H9 (cell line): ENCODE measurements around the gene TMEM97. TPM values are rescaled to one million over a fixed set of nuclear protein-coding genes. Genes with fewer than 3 reads are reported as not detected.

ENCODE experiments used
- DNase-seq: peaks from one replicate; pipeline ENCODE4 v3.0.0-alpha.2; 2017
- H2AFZ ChIP-seq: one replicate; pipeline ENCODE4 v1.6.1; 2013; ENCODE audit warnings: mild to moderate bottlenecking, low read length, control low read depth, moderate library complexity
- H2AK5ac ChIP-seq: 2 replicates; pipeline ENCODE4 v1.6.1; 2013; ENCODE audit warnings: low read length, control low read depth, mixed read lengths; ENCODE audit not compliant: insufficient read length
- H2BK120ac ChIP-seq: one replicate; pipeline ENCODE4 v1.6.1; 2013; ENCODE audit warnings: low read depth, mild to moderate bottlenecking, low read length, control low read depth, inconsistent platforms; ENCODE audit not compliant: poor library complexity, severe bottlenecking
- H2BK12ac ChIP-seq: 2 replicates; pipeline ENCODE4 v1.6.1; 2013; ENCODE audit warnings: low read length, control low read depth, mixed read lengths, low read depth; ENCODE audit not compliant: insufficient read length
- H2BK15ac ChIP-seq: 2 replicates; pipeline ENCODE4 v1.6.1; 2013; ENCODE audit warnings: low read depth, low read length, control low read depth
- H2BK20ac ChIP-seq: one replicate; pipeline ENCODE4 v1.6.1; 2013; ENCODE audit warnings: low read depth, mild to moderate bottlenecking, low read length, control low read depth, inconsistent platforms; ENCODE audit not compliant: poor library complexity, severe bottlenecking
- H2BK5ac ChIP-seq: 2 replicates; pipeline ENCODE4 v1.6.1; 2013; ENCODE audit warnings: low read length, control low read depth, mixed read lengths; ENCODE audit not compliant: insufficient read length
- H3K14ac ChIP-seq: 2 replicates; pipeline ENCODE4 v1.6.1; 2013; ENCODE audit warnings: low read length, control low read depth; ENCODE audit not compliant: insufficient read depth
- H3K18ac ChIP-seq: 2 replicates; pipeline ENCODE4 v1.6.1; 2013; ENCODE audit warnings: low read depth, mild to moderate bottlenecking, mixed read lengths, low read length, control low read depth; ENCODE audit not compliant: insufficient read length
- H3K23ac ChIP-seq: 2 replicates; pipeline ENCODE4 v1.6.1; 2013; ENCODE audit warnings: low read length, control low read depth, mixed read lengths, low read depth; ENCODE audit not compliant: insufficient read length
- H3K23me2 ChIP-seq: 2 replicates; pipeline ENCODE4 v1.6.1; 2013; ENCODE audit warnings: low read depth, mild to moderate bottlenecking, mixed read lengths, low read length, control low read depth; ENCODE audit not compliant: insufficient read length, poor library complexity, severe bottlenecking
- H3K27ac ChIP-seq: 2 replicates; pipeline ENCODE4 v1.5.1; 2013; ENCODE audit warnings: low read length, control low read depth, mixed read lengths, low read depth; ENCODE audit not compliant: insufficient read length
- H3K27me3 ChIP-seq: 2 replicates; pipeline ENCODE4 v1.6.1; 2013; ENCODE audit warnings: low read length, control low read depth, inconsistent platforms; ENCODE audit not compliant: insufficient read depth
- H3K4ac ChIP-seq: 2 replicates; pipeline ENCODE4 v1.6.1; 2013; ENCODE audit warnings: low read depth, mild to moderate bottlenecking, control low read depth, inconsistent platforms, low read length, moderate library complexity
- H3K4me1 ChIP-seq: 2 replicates; pipeline ENCODE4 v1.6.1; 2013; ENCODE audit warnings: low read length, control low read depth, inconsistent platforms; ENCODE audit not compliant: insufficient read depth
- H3K4me2 ChIP-seq: 2 replicates; pipeline ENCODE4 v1.6.1; 2013; ENCODE audit warnings: low read length, control low read depth, mixed read lengths; ENCODE audit not compliant: insufficient read length, insufficient read depth
- H3K56ac ChIP-seq: 2 replicates; pipeline ENCODE4 v1.6.1; 2013; ENCODE audit warnings: low read depth, mild to moderate bottlenecking, mixed read lengths, low read length, control low read depth; ENCODE audit not compliant: insufficient read length
- H3K79me1 ChIP-seq: 2 replicates; pipeline ENCODE4 v1.6.1; 2013; ENCODE audit warnings: low read depth, mild to moderate bottlenecking, moderate library complexity, low read length, control low read depth, inconsistent platforms; ENCODE audit not compliant: insufficient read depth, poor library complexity, severe bottlenecking
- H3K79me2 ChIP-seq: 2 replicates; pipeline ENCODE4 v1.6.1; 2013; ENCODE audit warnings: low read length, control low read depth, inconsistent platforms; ENCODE audit not compliant: insufficient read depth
- H3K9ac ChIP-seq: 2 replicates; pipeline ENCODE4 v1.6.1; 2013; ENCODE audit warnings: low read length, control low read depth, mixed read lengths; ENCODE audit not compliant: insufficient read length; ENCODE audit errors: extremely low read depth
- H3K9me3 ChIP-seq: one replicate; pipeline ENCODE4 v1.6.1; 2013; ENCODE audit warnings: low read depth, low read length, inconsistent platforms; ENCODE audit not compliant: control insufficient read depth
- H3T11ph ChIP-seq: one replicate; pipeline ENCODE4 v1.6.1; 2013; ENCODE audit warnings: mild to moderate bottlenecking, low read length, control low read depth, inconsistent platforms
- H4K20me1 ChIP-seq: one replicate; pipeline ENCODE4 v1.6.1; 2013; ENCODE audit not compliant: control insufficient read depth, insufficient read length, insufficient read depth
- H4K5ac ChIP-seq: 2 replicates; pipeline ENCODE4 v1.6.1; 2013; ENCODE audit warnings: low read depth, mild to moderate bottlenecking, mixed read lengths, low read length, control low read depth; ENCODE audit not compliant: insufficient read length
- H4K8ac ChIP-seq: replicated peaks from 2 replicates; pipeline ENCODE4 v1.6.1; 2013; ENCODE audit warnings: low read length, control low read depth, mixed read lengths, low read depth; ENCODE audit not compliant: insufficient read length
- H4K91ac ChIP-seq: 2 replicates; pipeline ENCODE4 v1.6.1; 2013; ENCODE audit warnings: low read depth, mild to moderate bottlenecking, moderate library complexity, mixed read lengths, low read length, control low read depth; ENCODE audit not compliant: insufficient read length
- H3K27ac Mint-ChIP-seq, 3 experiments: 2 replicates in 2 of 3; 3 replicates in 1 of 3; pipeline ENCODE4 v1.8.0; 2020 to 2021; ENCODE audit warnings: mixed read lengths in 3 of 3, mild to moderate bottlenecking in 1 of 3, moderate library complexity in 1 of 3
- H3K27me3 Mint-ChIP-seq: 2 replicates; pipeline ENCODE4 v1.8.0; 2021; ENCODE audit warnings: low read depth, mild to moderate bottlenecking, moderate library complexity, mixed read lengths
- H3K36me3 Mint-ChIP-seq, 3 experiments: 2 replicates in 2 of 3; 3 replicates in 1 of 3; pipeline ENCODE4 v1.8.0; 2020 to 2021; ENCODE audit warnings: low read depth in 3 of 3, mixed read lengths in 3 of 3; ENCODE audit not compliant: insufficient read depth in 1 of 3
- H3K4me1 Mint-ChIP-seq, 2 experiments: 2 replicates each; pipeline ENCODE4 v1.8.0; 2020; ENCODE audit warnings: mixed read lengths in 2 of 2
- H3K4me3 Mint-ChIP-seq, 2 experiments: 2 replicates in 1 of 2; 3 replicates in 1 of 2; pipeline ENCODE4 v1.8.0; 2020 to 2021; ENCODE audit warnings: mild to moderate bottlenecking in 2 of 2, mixed read lengths in 2 of 2, moderate library complexity in 1 of 2
- H3K9me3 Mint-ChIP-seq, 2 experiments: 2 replicates in 1 of 2; 3 replicates in 1 of 2; pipeline ENCODE4 v1.8.0; 2020; ENCODE audit warnings: mild to moderate bottlenecking in 2 of 2, mixed read lengths in 2 of 2, moderate library complexity in 1 of 2
- CTCF ChIP-seq: fragments of 200-600 bp; sonication (generic); conservative IDR thresholded peaks from 3 replicates; pipeline ENCODE4 v1.8.0; 2021; ENCODE audit warnings: antibody characterized with exemption, mild to moderate bottlenecking
- WGBS: extraction: QIAGEN DNeasy Blood & Tissue Kit; methylation state at CpG from one replicate; pipeline ENCODE4 v1.1.7; 2013; ENCODE audit warnings: missing lambda C conversion rate, low lambda C conversion rate, mixed read lengths; ENCODE audit not compliant: insufficient read length; ENCODE audit errors: extremely low coverage; 5-methylcytosine and 5-hydroxymethylcytosine counted together
- total RNA-seq: library from RNA; stranded (reverse); gene quantifications from 2 replicates; pipeline ENCODE4 v1.2.1, GENCODE V29; 2021

TMEM97 gene
- total RNA-seq, 1 experiment from 2014 or later = 116 TPM

GRCh38 chr17:28367641-28368305, 48.8 kb downstream of the TMEM97 start:
- no CpG with 5 or more reads among the region's 21 CpGs for WGBS
- Histone ChIP-seq H2AK5ac (no peak overlapping the region), H4K5ac (no peak overlapping the region), H3K4me2 (no peak overlapping the region), H3K27ac (no peak overlapping the region), H3K9ac (no peak overlapping the region), H3K56ac (no peak overlapping the region), H3K18ac (no peak overlapping the region), H3T11ph (no peak overlapping the region), H3K4ac (no peak overlapping the region), H3K23ac (no peak overlapping the region), H3K27me3 (peaks cover 5% of the 10 kb centered on the region; the same call in 1 of the 2 replicates), H4K8ac (no peak overlapping the region), H3K4me1 (peaks cover 2% of the 10 kb centered on the region; the same call in 1 of the 2 replicates), H3K79me1 (no peaks in the 10 kb centered on the region), H3K79me2 (no peaks in the 10 kb centered on the region), H2BK12ac (no peak overlapping the region), H3K14ac (no peak overlapping the region), H2BK120ac (no peak overlapping the region), H3K23me2 (peaks cover 10% of the 10 kb centered on the region), H2AFZ (no peak overlapping the region), H4K20me1 (peaks cover 2% of the 10 kb centered on the region), H2BK5ac (no peak overlapping the region), H2BK15ac (no peak overlapping the region), H4K91ac (no peak overlapping the region), H2BK20ac (no peak overlapping the region), H3K9me3 (no peaks in the 10 kb centered on the region)
- H3K27ac Mint-ChIP-seq = no peak overlapping the region
- H3K36me3 Mint-ChIP-seq = peaks cover 0 to 5% (median 0%) of the 10 kb centered on the region in 3 experiments; a peak in 2 of 7 replicates
- TF ChIP-seq CTCF = no peak
- H3K27me3 Mint-ChIP-seq = peaks cover 9% of the 10 kb centered on the region
- no peak for DNase-seq
- H3K4me3 Mint-ChIP-seq = no peak overlapping the region
- H3K9me3 Mint-ChIP-seq = no peaks in the 10 kb centered on the region; a peak in 1 of 5 replicates
- peaks cover 14 to 19% of the 10 kb centered on the region in 2 experiments for H3K4me1 Mint-ChIP-seq
